Stimulated activated CD4-positive, alpha-beta T cell treated with anti-CD3 and anti-CD28 coated beads, Interleukin-15, amount 100 ng/mL, for 24 hours (primary cell): ENCODE data around the gene PRPF40B.
"Not testable (repeated sequence)": the region's sequence is repeated elsewhere in the genome, so short reads cannot be mapped to it uniquely, and the experiment has no call there.

ENCODE experiments used
- DNase-seq: peaks from one replicate; pipeline ENCODE4 v3.0.0-alpha.2; 2020

The PRPF40B gene

GRCh38 chr12:49623142-49623904, at the start of gene PRPF40B:
Gene PRPF40B (plus strand): TSS chr12:49623561. CDS start chr12:49623591, 30 bp downstream.
- peak; percentile 88 for DNase-seq

GRCh38 chr12:49577589-49578315, 45.6 kb upstream of the PRPF40B start:
- no peak for DNase-seq

- no peak for DNase-seq
Observed at GRCh38 chr12:49578471-49579112, 44.8 kb upstream of the PRPF40B start.

DNA sequence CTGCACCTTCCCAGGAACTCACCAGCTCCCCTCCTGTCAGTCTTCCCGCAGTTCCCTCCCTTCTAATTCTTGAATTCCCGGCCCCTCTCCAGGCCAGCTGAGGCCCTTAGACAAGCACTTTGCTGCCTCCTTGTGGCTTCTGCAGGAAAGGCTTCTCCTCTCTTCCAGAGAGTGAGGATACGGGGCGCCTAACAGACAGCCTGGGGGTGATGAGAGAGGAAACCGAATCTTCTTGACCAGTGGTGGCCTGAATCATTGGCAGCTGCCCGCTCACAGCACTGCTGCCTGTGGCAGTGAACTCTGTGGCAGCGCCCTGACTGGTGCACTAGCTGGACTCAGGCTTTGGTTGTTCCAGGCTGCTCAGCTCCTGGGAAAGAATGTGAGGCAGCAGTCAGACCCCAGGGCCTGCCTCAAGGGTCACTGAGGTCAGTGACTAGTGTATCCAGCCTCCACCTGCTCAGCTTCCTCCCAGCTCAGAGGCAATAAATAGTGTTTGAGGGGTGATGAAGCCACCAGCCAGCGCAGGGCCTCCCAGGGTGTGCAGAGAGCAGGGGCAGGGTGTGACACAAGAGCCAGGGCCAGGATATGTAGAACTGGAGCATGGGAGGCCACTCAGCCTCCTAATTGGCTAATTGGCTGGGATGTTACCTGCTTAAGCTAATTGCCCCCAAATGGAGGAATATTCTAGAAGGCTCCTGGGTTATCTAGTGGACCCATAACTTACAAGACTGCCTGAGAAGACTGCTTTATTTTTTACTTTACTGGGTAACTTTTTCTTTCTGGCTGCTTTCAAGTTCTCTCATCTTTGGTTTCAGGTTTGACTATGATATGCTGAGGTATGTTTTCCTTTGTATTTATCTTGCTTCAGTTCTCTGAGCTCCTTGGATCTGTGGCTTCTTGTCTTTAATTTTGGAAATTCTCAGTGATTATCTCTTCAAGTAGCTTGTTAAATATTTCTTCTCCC, 42.5 kb upstream of the PRPF40B start:
- peak; percentile 66 for DNase-seq

- no peak for DNase-seq
Observed at GRCh38 chr12:49582201-49582600, 41.2 kb upstream of the PRPF40B start.

GRCh38 chr12:49582850-49583249, 40.5 kb upstream of the PRPF40B start:
- DNase-seq = no peak

- no peak for DNase-seq
Observed at GRCh38 chr12:49583366-49584094, 39.8 kb upstream of the PRPF40B start.

GRCh38 chr12:49584591-49584990, 38.8 kb upstream of the PRPF40B start:
- DNase-seq = no peak

- no peak for DNase-seq
Observed at GRCh38 chr12:49585477-49586459, 37.6 kb upstream of the PRPF40B start.

- no peak for DNase-seq
Observed at GRCh38 chr12:49587174-49587908, 36.0 kb upstream of the PRPF40B start.

DNA sequence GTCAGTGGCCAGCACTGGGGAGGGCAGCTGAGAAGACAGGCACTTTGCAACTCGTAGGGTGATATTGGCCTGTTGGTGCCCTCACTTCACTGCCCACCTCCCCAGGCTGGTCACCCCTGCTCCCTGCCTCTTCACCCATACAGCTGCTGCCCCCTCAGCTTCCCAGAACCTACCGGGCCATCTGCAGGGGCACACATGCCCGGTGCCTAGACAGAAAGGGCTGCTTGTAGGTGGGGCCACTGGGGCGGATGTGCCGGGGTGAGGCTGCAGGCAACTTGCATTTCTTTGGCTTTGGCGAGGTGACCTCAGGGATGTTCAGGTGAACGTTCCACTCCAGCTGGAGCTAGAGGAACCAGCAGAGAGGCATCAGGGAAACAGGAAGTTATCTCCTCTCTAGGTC, 35.1 kb upstream of the PRPF40B start:
- no peak for DNase-seq

DNA sequence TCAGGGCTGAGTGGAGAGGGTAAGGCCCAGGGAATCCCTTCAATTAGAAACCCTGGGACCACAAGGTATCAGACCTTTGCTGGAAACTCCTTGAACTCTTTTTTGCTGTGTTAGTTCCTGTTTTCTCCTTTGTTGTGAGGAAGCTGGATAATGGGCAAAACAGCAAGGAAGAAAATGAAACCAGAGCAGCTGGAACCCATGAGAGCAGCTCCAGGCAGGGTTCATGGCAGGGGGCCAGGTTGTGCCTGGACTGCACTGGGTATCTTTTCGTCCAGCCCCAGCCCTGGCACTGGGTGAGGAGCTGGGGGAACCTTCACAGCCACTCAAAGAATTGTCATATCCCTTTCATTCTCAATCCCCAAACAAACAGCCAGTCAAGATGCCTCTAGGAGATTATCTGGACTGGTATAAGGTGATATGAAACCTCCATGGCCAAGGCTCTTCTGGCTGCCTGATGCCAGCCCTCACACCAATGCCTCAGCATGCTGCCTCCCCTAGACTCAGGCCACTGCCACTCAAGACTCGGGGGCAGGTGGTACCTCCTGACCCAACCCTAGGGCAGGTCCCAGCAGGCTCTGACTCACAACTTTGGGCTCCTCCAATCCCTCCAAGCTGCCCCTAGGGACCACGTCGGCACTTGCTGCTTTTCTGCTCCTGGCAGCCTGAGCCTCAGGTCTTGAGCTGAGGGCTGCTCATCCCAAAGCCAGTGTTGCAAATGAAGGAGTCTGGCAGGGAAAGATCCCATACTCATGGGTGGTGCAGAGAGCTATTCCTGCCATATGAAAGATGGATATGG, 34.4 kb upstream of the PRPF40B start:
- DNase-seq = no peak

- no peak for DNase-seq
Observed at GRCh38 chr12:49598527-49598926, 24.8 kb upstream of the PRPF40B start.

DNA sequence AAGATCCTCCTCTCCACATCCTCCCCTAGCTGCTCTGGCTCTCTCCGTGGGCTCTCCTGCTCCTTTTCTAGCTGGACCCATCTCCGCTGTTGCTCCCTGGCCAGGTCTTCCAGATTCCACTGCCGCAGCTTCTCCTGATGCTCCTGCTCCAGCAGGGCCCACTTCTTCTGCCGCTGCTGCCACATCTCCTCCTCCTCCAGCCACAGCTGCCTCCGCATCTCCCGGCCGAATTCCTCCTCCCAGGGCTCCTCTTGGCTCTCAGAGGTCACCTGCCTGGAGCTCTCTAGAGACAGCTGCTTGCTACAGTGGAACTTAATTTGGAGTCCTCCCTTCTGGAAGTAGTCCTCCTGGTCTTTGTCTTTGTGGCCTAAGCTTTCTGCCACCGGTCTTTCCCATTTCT, 23.4 kb upstream of the PRPF40B start:
- no peak for DNase-seq

DNA sequence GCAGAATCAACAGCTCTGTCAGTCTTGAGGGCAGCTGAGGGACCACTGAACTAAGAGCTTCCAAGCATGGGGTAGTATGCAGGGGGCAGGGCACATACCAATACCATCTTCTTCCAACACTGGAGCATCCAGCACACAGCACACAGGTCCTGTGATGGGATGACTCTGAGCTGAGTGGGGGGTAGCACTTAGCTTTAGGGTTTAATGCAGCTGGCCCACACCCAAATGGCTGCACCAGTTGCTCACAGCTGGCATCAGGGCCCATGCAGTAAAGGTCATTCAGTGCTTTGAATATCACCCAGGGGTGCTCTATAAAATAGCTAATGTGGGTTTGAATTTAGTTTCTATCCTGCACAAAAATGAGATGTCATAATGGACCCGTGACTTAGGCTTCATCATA, 19.6 kb upstream of the PRPF40B start:
- no peak for DNase-seq

DNA sequence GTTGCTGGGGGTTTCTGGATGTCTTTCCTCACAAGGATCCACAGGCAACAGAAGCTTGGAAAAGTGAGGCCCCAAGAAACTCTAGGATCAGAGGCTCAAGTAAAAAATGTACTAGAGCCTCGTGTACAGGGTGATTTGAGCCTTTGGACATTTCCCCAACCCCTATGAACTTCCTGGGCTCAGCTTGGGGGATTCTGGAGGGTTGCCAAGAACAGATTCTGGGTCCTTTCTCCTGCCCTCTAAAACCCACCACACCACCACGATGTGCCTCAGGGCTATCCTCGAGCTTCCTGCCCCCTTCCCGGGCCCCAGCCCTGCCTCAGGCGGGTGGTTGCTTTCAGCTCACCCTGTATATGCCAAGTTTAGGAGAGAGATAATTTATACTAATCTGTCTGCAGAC, 18.5 kb upstream of the PRPF40B start:
- DNase-seq = no peak

GRCh38 chr12:49605539-49605938, 17.8 kb upstream of the PRPF40B start, which contains the start of gene FAM186B:
Gene FAM186B (minus strand): TSS chr12:49605639. CDS start chr12:49605477, 162 bp downstream.
- not testable (repeated sequence) for DNase-seq

- DNase-seq = no peak
Observed at GRCh38 chr12:49609059-49609874, 14.1 kb upstream of the PRPF40B start.
